ENCODE results near the gene TPM4.
A peak's percentile ranks its signal among the peaks of the same experiment; 100 is the strongest.

The TPM4 gene

GRCh38 chr19:16041299-16041990 is 34.9 kb upstream of the TPM4 start:
- peak; percentile 58 to 71 for DNase-seq (ENCODE audit: low read depth in 1 of 2, low spot score in 1 of 2)

GRCh38 chr19:16041991-16042386 is 34.3 kb upstream of the TPM4 start:
- no peak for DNase-seq (ENCODE audit: low read depth in 1 of 2, low spot score in 1 of 2)

DNA sequence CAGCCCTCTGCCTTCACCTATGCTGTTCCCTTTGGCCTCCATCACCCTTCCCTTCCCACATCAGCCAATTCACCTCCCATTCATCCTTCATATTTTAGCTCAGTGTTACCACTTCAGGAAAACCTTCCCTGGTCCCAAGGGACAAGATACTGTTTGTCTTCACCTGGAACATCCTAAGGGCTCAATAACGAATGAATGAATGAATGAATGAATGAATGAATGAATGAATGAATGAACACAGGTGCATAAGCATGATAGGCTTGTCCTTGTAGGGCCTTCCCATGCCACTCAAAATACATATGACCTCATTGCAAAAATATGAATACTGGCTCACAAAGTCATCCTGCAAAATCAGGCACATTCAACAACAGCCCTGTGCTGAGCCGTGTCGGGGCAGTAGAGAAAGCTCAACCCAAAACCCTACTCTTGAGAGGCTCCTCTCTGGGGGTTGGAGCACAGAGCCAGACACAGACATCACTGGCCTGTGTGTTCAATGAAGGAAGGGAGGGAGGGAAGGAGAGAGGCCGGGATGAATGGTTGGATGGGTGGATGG is 33.7 kb upstream of the TPM4 start:
- DNase-seq (ENCODE audit: low read depth in 1 of 2, low spot score in 1 of 2): no peak

- DNase-seq (ENCODE audit: low read depth in 1 of 2, low spot score in 1 of 2): no peak
These were observed 33.0 kb upstream of the TPM4 start for GRCh38 chr19:16043156-16043757.

- no peak for DNase-seq (ENCODE audit: low read depth in 1 of 2, low spot score in 1 of 2)
These were observed 31.5 kb upstream of the TPM4 start for GRCh38 chr19:16044746-16045145.

- DNase-seq (ENCODE audit: low read depth in 1 of 2, low spot score in 1 of 2): no peak
These were observed 31.1 kb upstream of the TPM4 start for GRCh38 chr19:16045171-16045570.

- DNase-seq (ENCODE audit: low read depth in 1 of 2, low spot score in 1 of 2): no peak
These were observed 30.4 kb upstream of the TPM4 start for GRCh38 chr19:16045893-16046292.

DNA sequence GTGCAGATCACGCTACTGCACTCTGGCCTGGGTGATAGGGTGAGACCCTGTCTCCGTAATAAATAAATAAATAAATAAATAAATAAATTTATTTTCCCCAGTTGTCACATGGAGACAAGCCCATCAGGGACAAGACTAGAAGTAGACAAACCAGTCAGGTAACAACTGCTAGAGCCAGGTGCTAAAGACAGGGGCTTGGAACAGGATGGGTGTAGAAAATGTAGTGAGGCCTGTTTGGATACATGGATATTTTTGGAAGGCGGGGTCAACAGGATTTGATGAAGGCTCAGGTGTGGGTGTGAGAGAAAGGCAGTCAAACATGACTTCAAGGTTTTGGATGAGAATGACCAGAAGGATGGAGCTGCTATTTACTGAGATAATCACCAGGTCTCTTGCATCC is 27.7 kb upstream of the TPM4 start:
- no peak for DNase-seq (ENCODE audit: low read depth in 1 of 2, low spot score in 1 of 2)

DNA sequence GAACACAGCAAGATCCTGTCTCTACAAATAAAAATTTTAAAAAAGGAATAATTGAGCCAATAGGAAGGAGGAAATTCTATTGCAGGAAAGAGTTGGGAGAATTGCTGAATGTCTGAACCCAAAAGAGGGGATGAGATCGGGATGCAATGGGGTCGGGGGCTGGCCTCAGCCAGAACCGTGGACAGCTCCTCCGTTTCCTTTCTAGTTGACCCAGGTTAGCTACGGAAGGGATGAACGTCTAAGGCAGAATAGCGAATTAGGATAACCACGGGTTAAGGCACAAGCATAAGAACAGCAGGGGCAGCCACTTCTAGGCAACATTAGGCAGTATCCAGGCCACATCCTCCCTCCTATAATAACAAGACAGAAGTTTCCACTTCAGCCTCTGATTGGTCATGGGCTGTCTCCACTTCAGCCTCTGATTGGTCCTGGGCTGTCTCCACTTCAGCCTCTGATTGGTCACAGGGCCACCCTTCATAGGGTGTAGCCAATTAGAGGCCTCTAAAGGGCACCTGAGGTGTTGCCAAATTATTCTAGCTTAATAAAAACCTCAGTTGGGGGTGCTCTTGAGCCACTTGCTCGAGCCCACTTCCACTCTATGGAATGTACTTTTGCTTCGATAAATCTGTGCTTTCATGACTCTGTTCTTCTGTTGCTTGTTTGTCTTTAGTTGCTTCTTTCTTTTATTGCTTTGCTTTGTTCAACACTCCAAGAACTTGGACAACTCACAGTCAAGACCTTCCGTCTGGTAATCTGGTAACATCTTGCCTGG is 24.9 kb upstream of the TPM4 start:
- DNase-seq (ENCODE audit: low read depth in 1 of 2, low spot score in 1 of 2): no peak

DNA sequence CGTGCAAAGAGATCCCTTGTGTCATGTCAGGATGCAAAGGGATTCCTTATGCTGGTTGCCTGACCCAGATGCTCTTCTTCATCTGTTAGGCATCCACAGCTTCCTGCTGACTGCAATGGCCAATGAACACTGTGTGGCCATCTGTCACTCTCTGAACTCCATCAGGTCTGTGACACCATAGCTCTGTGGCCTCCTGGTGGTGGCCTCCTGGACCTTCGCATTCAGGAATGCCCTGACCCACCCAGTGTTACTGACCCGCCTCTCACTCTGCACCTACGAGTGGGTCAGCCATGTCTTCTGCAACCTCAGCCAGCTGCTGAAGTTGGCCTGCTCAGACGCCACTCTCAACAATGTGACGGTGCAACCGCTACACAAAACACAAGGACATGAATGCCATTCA is 23.9 kb upstream of the TPM4 start:
- DNase-seq (ENCODE audit: low read depth in 1 of 2, low spot score in 1 of 2): no peak

DNA sequence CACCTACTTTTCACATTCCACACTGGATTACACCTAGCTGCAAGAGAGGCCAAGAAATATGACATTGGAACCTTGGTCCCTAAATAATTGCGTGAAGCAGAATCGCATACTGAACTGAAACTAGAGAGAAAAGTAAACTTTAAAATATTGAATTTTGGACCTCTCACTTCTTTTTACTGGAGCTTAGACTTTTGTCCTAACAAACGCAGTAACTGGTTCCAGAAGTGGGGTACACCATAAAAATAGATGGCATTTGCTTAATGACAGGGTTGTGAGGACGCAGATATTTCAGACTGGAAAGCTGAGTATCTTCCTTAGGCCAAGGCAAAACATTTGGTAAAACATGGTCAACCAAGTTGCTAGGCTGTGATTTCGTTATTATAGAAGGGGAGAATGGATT is 19.2 kb upstream of the TPM4 start:
- DNase-seq (ENCODE audit: low read depth in 1 of 2, low spot score in 1 of 2): no peak

- no peak for DNase-seq (ENCODE audit: low read depth in 1 of 2, low spot score in 1 of 2)
These were observed 16.0 kb upstream of the TPM4 start for GRCh38 chr19:16060294-16060693.

GRCh38 chr19:16061943-16062342 is 14.4 kb upstream of the TPM4 start:
- DNase-seq (ENCODE audit: low read depth in 1 of 2, low spot score in 1 of 2): no peak

- DNase-seq (ENCODE audit: low read depth in 1 of 2, low spot score in 1 of 2): peak; percentile 49 to 57
These were observed 13.5 kb upstream of the TPM4 start for GRCh38 chr19:16062789-16063188.

DNA sequence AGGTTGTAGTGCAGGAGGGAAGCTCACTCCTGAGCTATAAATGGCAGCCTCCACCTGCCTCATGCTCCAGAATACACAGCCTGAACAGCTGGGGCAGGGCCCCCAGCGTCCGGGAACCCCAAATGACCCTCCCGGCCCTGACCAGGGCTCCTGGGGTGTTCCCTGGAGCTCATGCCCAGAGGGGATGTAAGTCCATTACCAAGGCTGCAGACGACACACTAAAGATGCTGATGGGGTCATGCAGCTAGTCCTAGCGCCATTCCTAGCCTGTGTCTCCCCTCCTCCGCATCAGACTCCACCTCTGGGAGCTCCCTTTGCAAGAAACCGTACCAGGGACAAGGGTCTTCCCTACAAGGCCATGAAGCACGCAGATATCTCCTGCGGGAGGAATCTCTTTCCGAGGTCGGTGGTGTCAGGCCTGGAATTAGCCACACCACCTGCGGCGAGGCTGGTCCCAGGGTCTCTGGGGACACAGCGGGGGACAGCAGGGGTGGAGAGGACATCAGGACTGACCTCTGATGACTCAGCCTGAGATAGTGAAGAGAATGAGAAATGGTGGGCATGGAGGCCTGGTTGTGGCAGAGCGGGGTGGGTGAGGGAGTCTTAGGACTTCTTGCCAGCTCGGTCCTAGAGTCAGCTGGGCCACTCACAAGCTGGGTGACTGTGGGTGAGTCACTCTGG is 11.9 kb upstream of the TPM4 start:
- DNase-seq (ENCODE audit: low read depth in 1 of 2, low spot score in 1 of 2): no peak

- no peak for DNase-seq (ENCODE audit: low read depth in 1 of 2, low spot score in 1 of 2)
These were observed 9.6 kb upstream of the TPM4 start for GRCh38 chr19:16066611-16067104.

GRCh38 chr19:16067205-16067938 is 8.9 kb upstream of the TPM4 start:
- no peak for DNase-seq (ENCODE audit: low read depth in 1 of 2, low spot score in 1 of 2)

GRCh38 chr19:16068696-16069259 is 7.5 kb upstream of the TPM4 start:
- no peak for DNase-seq (ENCODE audit: low read depth in 1 of 2, low spot score in 1 of 2)

GRCh38 chr19:16069813-16070365 is 6.4 kb upstream of the TPM4 start:
- DNase-seq (ENCODE audit: low read depth in 1 of 2, low spot score in 1 of 2): no peak

Measured in stimulated activated CD4-positive, alpha-beta T cell treated with anti-CD3 and anti-CD28 coated beads, Interleukin-15, amount 100 ng/mL, for 1 hour (primary cell).